Retina (tissue), 1 donor: ENCODE measurements around the gene USP24.
"Not testable (repeated sequence)": the region's sequence is repeated elsewhere in the genome, so short reads cannot be mapped to it uniquely, and the experiment has no call there.

ENCODE experiments used
- DNase-seq: peaks from one replicate; pipeline ENCODE4 v3.0.0-alpha.2; 2016

Gene USP24

DNA sequence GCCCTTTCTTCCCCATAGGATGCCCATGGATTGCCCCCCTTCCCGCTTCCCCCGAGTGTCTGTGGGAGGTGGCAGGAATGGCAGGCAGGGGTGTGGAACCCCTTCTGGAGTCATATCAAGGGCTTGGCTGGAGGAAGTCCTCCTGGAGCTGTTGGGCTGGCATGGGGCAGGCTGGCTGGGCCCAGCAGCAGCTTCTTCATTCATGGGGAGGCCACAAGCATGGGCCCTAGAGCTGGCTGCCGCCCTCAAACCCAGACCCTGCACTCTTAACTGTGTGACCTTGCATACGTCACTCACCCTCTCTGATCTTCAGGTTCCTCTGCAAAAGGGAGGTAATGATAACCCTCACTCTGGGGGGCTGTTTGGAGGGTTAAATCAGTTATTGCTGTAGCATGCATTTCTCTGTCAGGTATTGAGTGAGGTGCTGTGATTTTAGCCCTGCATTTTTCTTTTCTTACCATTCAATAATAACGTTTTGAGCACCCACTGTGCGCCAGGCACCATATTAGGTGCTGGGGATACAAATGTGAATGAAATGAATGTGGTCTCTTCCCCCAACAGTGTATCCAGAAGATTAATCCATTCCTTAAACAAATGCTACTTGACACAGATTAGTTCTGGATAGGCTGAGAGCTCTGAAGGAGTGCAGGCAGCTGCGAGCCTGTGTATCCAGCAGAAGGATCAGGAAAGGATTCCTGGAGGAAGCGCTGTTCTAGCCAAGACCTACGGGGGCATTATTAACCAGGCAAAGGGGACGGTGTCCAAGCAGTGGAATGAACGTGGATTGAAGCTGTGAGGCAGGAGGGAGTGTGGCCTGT, 166.5 kb downstream of the USP24 start:
- DNase-seq = no peak

- no peak for DNase-seq
These were observed 167.6 kb downstream of the USP24 start for GRCh38 chr1:55047611-55048010.

GRCh38 chr1:55046871-55047270, 168.3 kb downstream of the USP24 start:
- DNase-seq = no peak

- no peak for DNase-seq
These were observed 169.7 kb downstream of the USP24 start for GRCh38 chr1:55045430-55045829.

GRCh38 chr1:55044617-55045397, 170.4 kb downstream of the USP24 start:
- DNase-seq = no peak

DNA sequence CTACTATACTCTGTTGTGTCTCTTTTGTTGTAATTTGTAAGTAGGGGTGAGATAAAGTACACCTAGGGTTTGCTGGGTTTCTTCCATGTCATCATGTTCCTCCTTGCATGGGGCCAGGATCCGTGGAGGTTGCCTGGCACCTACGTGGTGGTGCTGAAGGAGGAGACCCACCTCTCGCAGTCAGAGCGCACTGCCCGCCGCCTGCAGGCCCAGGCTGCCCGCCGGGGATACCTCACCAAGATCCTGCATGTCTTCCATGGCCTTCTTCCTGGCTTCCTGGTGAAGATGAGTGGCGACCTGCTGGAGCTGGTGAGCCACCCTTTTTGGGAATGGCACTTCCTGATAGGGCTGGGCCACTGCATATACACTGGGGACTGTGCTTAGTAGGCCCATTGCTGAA, 171.4 kb downstream of the USP24 start:
- no peak for DNase-seq

DNA sequence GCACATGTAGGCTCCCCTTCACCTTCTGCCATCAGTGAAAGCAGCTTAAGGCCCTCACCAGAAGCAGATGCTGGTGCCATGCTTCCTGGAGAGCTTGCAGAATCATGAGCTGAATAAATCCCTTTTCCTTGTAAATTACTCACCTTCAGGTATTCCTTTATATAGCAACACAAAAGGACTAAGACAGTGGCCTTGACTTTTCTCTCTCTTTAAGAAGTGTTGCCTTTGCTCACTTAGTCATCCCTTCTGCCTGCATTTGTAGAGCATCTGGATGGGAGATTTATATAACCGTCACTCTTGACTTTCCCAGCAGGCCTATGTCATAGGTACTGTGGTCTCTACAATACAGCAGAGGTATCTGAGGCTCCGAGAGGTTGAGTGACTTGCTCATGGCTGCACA, 172.2 kb downstream of the USP24 start:
- no peak for DNase-seq

GRCh38 chr1:55041613-55042012, 173.6 kb downstream of the USP24 start:
- no peak for DNase-seq

DNA sequence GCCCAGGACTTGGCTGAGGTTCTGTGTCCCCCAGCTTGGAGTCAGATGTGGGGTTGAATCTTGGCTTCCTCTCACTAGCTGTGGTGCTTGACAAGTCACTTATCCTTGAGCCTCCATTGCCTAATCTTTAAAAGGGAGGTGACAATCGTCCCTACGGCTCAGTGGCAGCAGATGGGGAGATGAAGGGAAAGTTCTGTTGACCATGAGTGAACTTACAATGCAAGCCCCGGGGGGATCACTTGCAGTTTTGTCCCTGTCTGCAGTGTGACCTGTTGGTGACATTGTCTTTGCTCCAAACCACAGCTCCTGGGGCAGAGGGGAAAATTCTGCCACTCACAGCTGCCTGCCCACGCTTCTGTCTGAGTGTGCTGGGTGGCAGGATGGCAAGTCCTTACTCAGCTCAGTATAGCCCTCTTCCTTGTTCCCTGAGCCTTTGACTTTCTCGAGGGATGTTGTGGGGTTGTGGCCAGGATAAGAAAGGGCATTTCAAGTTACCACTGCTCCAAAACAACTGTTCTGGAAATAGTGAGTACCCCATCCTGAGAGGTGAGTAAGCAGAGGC, 174.2 kb downstream of the USP24 start:
- no peak for DNase-seq

GRCh38 chr1:55040083-55040932, 174.9 kb downstream of the USP24 start:
- peak; percentile 46 for DNase-seq

- DNase-seq = peak; percentile 83
These were observed 175.7 kb downstream of the USP24 start, which contains the start of gene PCSK9 for GRCh38 chr1:55039342-55040082. Gene PCSK9 (plus strand): TSS chr1:55039548. CDS start chr1:55039838, 290 bp downstream.

GRCh38 chr1:55038974-55039341, 176.2 kb downstream of the USP24 start:
- no peak for DNase-seq

DNA sequence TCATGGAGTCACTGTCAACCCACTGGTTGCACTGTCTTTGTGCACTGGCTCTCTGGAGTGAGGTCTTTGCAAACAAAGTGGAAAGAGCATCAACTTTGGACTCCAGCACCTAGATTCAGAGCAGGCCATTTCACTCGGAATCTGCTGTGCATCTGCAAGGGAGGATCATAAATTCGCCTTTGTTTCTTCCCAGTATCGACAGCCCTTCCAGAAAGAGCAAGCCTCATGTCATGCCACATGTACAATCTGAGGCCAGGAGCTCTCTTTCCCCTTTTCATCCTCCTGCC, 176.7 kb downstream of the USP24 start:
- DNase-seq = no peak

DNA sequence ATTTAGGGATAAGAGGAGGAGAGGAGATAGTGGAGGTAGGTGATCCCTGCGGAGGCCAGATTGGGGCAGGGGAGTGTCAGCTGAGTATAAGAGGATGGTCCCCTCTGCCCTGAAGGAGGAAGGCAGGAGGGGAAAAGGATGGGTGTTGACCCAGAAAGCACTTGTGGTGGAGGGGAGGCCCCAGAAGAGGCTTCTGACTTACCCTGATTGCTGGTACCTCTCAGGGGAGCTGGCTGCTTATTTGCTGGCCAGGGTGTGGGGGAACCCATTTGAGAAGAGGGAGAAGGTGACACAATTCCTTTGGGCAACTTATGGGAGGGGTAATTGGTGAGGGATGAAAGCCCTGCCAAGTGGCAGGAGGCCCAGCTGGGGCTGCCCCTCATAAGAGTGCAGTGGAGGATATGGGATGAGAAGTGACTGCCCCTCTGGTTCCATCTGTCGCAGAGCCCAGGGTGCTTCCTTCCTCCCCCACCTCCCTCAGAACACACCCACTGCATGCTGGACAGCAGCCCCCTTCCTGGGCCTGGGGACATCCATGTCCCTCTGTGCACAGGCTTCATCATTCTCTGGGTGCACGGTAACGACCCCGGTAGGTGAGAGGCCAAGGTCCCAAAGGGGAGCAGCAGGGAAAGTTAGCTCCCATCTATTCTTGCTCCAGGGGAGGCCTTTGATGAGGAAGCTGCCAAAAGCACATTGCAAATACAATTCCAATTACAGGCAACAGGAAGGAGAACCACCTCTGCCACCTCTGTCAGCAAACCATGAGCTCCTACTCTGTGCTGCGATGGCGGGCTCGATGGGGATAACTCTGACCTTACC, 177.2 kb downstream of the USP24 start:
- DNase-seq = peak; percentile 64

- DNase-seq = no peak
These were observed 179.3 kb downstream of the USP24 start for GRCh38 chr1:55035904-55036303.

- DNase-seq = peak; percentile 42
These were observed 180.6 kb downstream of the USP24 start for GRCh38 chr1:55034476-55035133.

DNA sequence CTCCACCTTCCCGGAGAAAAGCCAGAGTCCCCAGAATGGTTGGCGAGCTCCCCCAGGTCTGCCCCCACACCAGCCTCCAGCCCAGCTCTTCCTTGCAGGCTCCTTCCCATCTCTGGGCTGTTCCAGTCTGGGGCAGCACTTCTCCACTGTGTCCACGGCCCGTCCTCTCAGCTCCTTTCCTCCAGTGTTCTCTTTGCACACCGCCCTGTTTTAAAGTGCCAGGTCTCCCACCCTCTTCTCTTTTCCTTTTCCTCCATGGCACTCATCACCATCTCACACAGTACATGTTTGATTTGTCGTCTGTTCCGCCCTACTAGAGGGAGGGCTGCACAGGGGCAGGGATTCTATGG, 181.9 kb downstream of the USP24 start:
- no peak for DNase-seq

- not testable (repeated sequence) for DNase-seq
These were observed 184.1 kb downstream of the USP24 start for GRCh38 chr1:55031098-55031497.

- DNase-seq = not testable (repeated sequence)
These were observed 188.5 kb downstream of the USP24 start for GRCh38 chr1:55026682-55027081.

DNA sequence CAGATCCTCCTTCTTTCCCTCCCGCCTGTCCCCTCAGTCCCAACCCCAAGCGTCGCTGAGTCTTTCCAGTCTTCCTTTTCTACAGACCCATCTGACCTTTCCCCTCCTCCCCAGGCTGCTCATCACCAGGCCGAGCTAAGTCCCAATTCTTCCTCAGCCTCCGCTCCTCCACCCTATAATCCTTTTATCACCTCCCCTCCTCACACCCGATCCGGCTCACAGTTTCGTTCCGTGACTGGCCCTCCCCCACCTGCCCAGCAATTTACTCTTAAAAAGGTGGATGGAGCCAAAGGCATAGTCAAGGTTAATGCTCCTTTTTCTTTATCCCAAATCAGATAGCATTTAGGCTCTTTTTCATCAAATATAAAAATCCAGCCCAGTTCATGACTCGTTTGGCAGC, 191.0 kb downstream of the USP24 start:
- not testable (repeated sequence) for DNase-seq
